HCT116 (cell line): ENCODE measurements around the gene TIMM10B. TPM values are rescaled to one million over a fixed set of nuclear protein-coding genes. Genes with fewer than 3 reads are reported as not detected.

ENCODE experiments used
- ATAC-seq: fragments of 200-7000 bp; cut with Tn5 transposase; 2 replicates; pipeline ENCODE4 v1.9.1; 2020; ENCODE audit warnings: mild to moderate bottlenecking, moderate library complexity
- BruUV-seq: library from RNA; stranded (reverse); fragments of 400-500 nt; replicated peaks from 2 replicates; lab custom pipeline; 2021; lab: Mats Ljungman, UMichigan
- CTCF ChIA-PET: fragments of 300-600 bp; sonication (Branson Sonifier 250); formaldehyde crosslinking; loops from one replicate; lab custom pipeline; 2021; ENCODE audit warnings: antibody characterized with exemption; lab: Charles Lee
- POLR2A ChIA-PET: fragments of 300-600, 350-600 bp; sonication (Branson Sonifier 250); formaldehyde crosslinking; loops from one replicate; lab custom pipeline; 2021; ENCODE audit warnings: antibody characterized with exemption; lab: Charles Lee
- RAD21 ChIA-PET, 2 experiments: fragments of 300-600 bp; sonication (Branson Sonifier 250); formaldehyde crosslinking; loops; one replicate each; lab custom pipeline; 2023; ENCODE audit warnings: low total read pairs in 2 of 2; ENCODE audit not compliant: uncharacterized antibody in 2 of 2, unreplicated experiment in 2 of 2, low non-redundant PET in 1 of 2; lab: Charles Lee
- DNase-seq: peaks from one replicate; pipeline ENCODE4 v3.0.0-alpha.2; 2010; ENCODE audit warnings: low read depth, low spot score
- H2AFZ ChIP-seq: fragments of 200-600 bp; shearing (Covaris generic), sonication (generic); 2 replicates; pipeline ENCODE4 v1.6.1; 2017; ENCODE audit warnings: low read depth, mixed run types, mixed read lengths, antibody characterized with exemption, low read length; ENCODE audit not compliant: poor library complexity, severe bottlenecking
- H3K27ac ChIP-seq: 2 replicates; pipeline ENCODE4 v1.5.1; 2012; ENCODE audit warnings: low read depth, low read length
- H3K27me3 ChIP-seq: fragments of 200-600 bp; sonication (generic); 2 replicates; pipeline ENCODE4 v1.6.1; 2016; ENCODE audit warnings: mixed run types, low read length, mixed read lengths; ENCODE audit not compliant: insufficient read depth
- H3K36me3 ChIP-seq, 2 experiments: fragments of 200-500 bp in 1 of 2; fragments of 200-600 bp in 1 of 2; sonication (Bioruptor generic) in 1 of 2; sonication (generic) in 1 of 2; 2 replicates each; pipeline versions ENCODE4 v1.5.1 to v1.6.1; 2014 to 2016; ENCODE audit warnings: low read length in 2 of 2, inconsistent platforms in 1 of 2, mixed read lengths in 1 of 2, mixed run types in 1 of 2; ENCODE audit not compliant: insufficient read depth in 2 of 2, control insufficient read depth in 1 of 2
- H3K4me1 ChIP-seq, 2 experiments: fragments of 200-600 bp in 1 of 2; sonication (generic) in 1 of 2; 2 replicates each; pipeline versions ENCODE4 v1.5.1 to v1.6.1; 2012 to 2017; ENCODE audit warnings: low read length in 2 of 2, inconsistent platforms in 1 of 2, mild to moderate bottlenecking in 1 of 2, mixed read lengths in 1 of 2, mixed run types in 1 of 2, moderate library complexity in 1 of 2; ENCODE audit not compliant: insufficient read depth in 2 of 2, control insufficient read depth in 1 of 2
- H3K4me2 ChIP-seq: fragments of 200-600 bp; sonication (generic); 2 replicates; pipeline ENCODE4 v1.6.1; 2017; ENCODE audit warnings: mixed run types, low read length, mixed read lengths
- H3K4me3 ChIP-seq, 2 experiments: fragments of 200-600 bp in 1 of 2; sonication (generic) in 1 of 2; replicated peaks in 1 of 2; 2 replicates each; pipeline ENCODE4 v1.5.1; 2011 to 2016; ENCODE audit warnings: low read length in 2 of 2, control low read depth in 1 of 2, low read depth in 1 of 2, mild to moderate bottlenecking in 1 of 2, mixed read lengths in 1 of 2, mixed run types in 1 of 2
- H3K79me2 ChIP-seq: fragments of 200-600 bp; sonication (generic); 2 replicates; pipeline ENCODE4 v1.6.1; 2017; ENCODE audit warnings: mild to moderate bottlenecking, mixed run types, low read length, moderate library complexity, mixed read lengths; ENCODE audit not compliant: insufficient read depth
- H3K9ac ChIP-seq: fragments of 200-600 bp; sonication (generic); 2 replicates; pipeline ENCODE4 v1.6.1; 2016; ENCODE audit warnings: low read length, mixed read lengths
- H3K9me2 ChIP-seq: fragments of 200-600 bp; sonication (generic), shearing (Covaris generic); 2 replicates; pipeline ENCODE4 v1.6.1; 2017; ENCODE audit warnings: mixed run types, mild to moderate bottlenecking, moderate library complexity; ENCODE audit not compliant: insufficient read depth
- H3K9me3 ChIP-seq, 2 experiments: fragments of 200-500 bp in 1 of 2; fragments of 200-600 bp in 1 of 2; sonication (Bioruptor generic) in 1 of 2; sonication (generic) in 1 of 2; 2 replicates each; pipeline ENCODE4 v1.6.1; 2014 to 2017; ENCODE audit warnings: low read length in 2 of 2, mixed read lengths in 2 of 2, inconsistent platforms in 1 of 2, low read depth in 1 of 2, mild to moderate bottlenecking in 1 of 2, mixed run types in 1 of 2, moderate library complexity in 1 of 2; ENCODE audit not compliant: control insufficient read depth in 1 of 2, insufficient read depth in 1 of 2
- H4K20me1 ChIP-seq: fragments of 200-600 bp; sonication (generic), shearing (Covaris generic); 2 replicates; pipeline ENCODE4 v1.6.1; 2017; ENCODE audit warnings: mixed run types, mild to moderate bottlenecking, moderate library complexity; ENCODE audit not compliant: insufficient read depth
- CBX3 ChIP-seq: IDR thresholded peaks from 2 replicates; pipeline ENCODE4 v1.6.1; 2012; ENCODE audit warnings: low read depth
- CEBPB ChIP-seq: IDR thresholded peaks from 2 replicates; pipeline ENCODE4 v1.6.1; 2012; ENCODE audit warnings: low read depth
- EGR1 ChIP-seq: IDR thresholded peaks from 2 replicates; pipeline ENCODE4 v1.6.1; 2012; ENCODE audit warnings: low read depth
- ELF1 ChIP-seq: IDR thresholded peaks from 2 replicates; pipeline ENCODE4 v1.6.1; 2012; ENCODE audit warnings: low read depth, borderline replicate concordance
- FOSL1 ChIP-seq: IDR thresholded peaks from 2 replicates; pipeline ENCODE4 v1.6.1; 2012; ENCODE audit warnings: low read depth
- JUND ChIP-seq: IDR thresholded peaks from 2 replicates; pipeline ENCODE4 v1.6.1; 2012
- POLR2AphosphoS5 ChIP-seq: IDR thresholded peaks from 2 replicates; pipeline ENCODE4 v1.6.1; 2011; ENCODE audit warnings: mild to moderate bottlenecking, low read depth, low read length, moderate library complexity
- SIN3A ChIP-seq: IDR thresholded peaks from 2 replicates; pipeline ENCODE4 v1.6.1; 2012; ENCODE audit warnings: low read depth
- SP1 ChIP-seq: IDR thresholded peaks from 2 replicates; pipeline ENCODE4 v1.6.1; 2012; ENCODE audit warnings: low read depth
- SRF ChIP-seq: IDR thresholded peaks from 2 replicates; pipeline ENCODE4 v1.6.1; 2012; ENCODE audit warnings: low read depth
- TCF7L2 ChIP-seq: IDR thresholded peaks from 2 replicates; pipeline ENCODE4 v1.7.0; 2011; ENCODE audit warnings: borderline replicate concordance, inconsistent platforms; ENCODE audit not compliant: insufficient read depth, insufficient read length; ENCODE audit errors: extremely low read depth
- ZFX ChIP-seq: fragments of 450-650 bp; IDR thresholded peaks from 2 replicates; pipeline ENCODE4 v1.6.1; 2017
- ZNF274 ChIP-seq: fragments of 200-500 bp; sonication (Bioruptor generic); IDR thresholded peaks from 2 replicates; pipeline ENCODE4 v1.6.1; 2014; ENCODE audit warnings: mild to moderate bottlenecking, low read depth, low read length, inconsistent platforms
- intact Hi-C: fragments of 100-400 bp; cut with micrococcal nuclease; formaldehyde crosslinking; loops from 2 replicates; pipeline ENCODE4 v1.10.0; 2022
- total RNA-seq: library from RNA; stranded (reverse); gene quantifications from one replicate; pipeline ENCODE4 v1.2.1, GENCODE V29; 2021; ENCODE audit not compliant: unreplicated experiment
- TF ChIP-seq, protein P1 (sequence below): IDR thresholded peaks from 2 replicates; pipeline ENCODE4 v1.6.1; 2012
- TF ChIP-seq, protein P2 (sequence below), 3 experiments: fragments of 200-600 bp in 1 of 3; sonication (generic) in 1 of 3; IDR thresholded peaks in 2 of 3; conservative IDR thresholded peaks in 1 of 3; 2 replicates each; pipeline ENCODE4 v1.5.1; 2012 to 2017; ENCODE audit warnings: low read depth in 2 of 3, low read length in 2 of 3, antibody characterized with exemption in 1 of 3, borderline replicate concordance in 1 of 3, control low read depth in 1 of 3, mild to moderate bottlenecking in 1 of 3, mixed read lengths in 1 of 3, mixed run types in 1 of 3, moderate library complexity in 1 of 3; ENCODE audit not compliant: insufficient read depth in 1 of 3
- TF ChIP-seq, protein P3 (sequence below): IDR thresholded peaks from 2 replicates; pipeline ENCODE4 v1.6.1; 2011; ENCODE audit warnings: mild to moderate bottlenecking, low read length, moderate library complexity; ENCODE audit not compliant: insufficient replicate concordance; ENCODE audit errors: extremely low read depth
- TF ChIP-seq, protein P4 (sequence below): IDR thresholded peaks from 2 replicates; pipeline ENCODE4 v1.6.1; 2012

The TIMM10B gene
- total RNA-seq, 1 experiment from 2014 or later = 22.9 TPM

DNA sequence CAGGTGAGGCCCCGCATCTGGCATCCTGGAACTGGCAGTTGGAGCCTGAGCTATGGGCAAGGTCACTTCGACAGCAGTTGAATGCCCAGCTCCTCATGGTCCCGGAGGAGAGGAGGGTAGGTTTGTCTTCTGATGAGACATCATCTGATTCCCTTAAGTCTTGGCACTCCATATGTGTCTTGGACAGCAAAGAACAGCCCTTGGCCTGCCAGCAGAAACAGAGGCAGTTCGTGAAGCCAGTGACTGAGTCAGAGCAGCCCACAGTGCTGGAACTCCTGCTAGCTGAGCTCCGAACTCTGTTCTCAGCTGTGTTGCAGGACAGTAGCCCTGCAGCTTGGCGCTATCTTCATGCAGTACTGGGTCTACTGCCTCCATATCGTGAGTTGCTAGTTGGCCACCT, 16.8 kb downstream of the TIMM10B start:
- no peaks in the 10 kb centered on the region for H3K9me2 ChIP-seq
- DNase-seq (no peak), ATAC-seq (no peak)
- no peak overlapping the region for H2AFZ ChIP-seq
- no peaks in the 10 kb centered on the region for H3K9me3 ChIP-seq
- intact Hi-C loops = no loop called here
- H3K36me3 ChIP-seq = no peaks in the 10 kb centered on the region
- ChIA-PET POLR2A (no interaction called here), CTCF (interaction anchor here (0.5 to 1.8 kb wide), 2 partner anchors 119 to 169 kb away, joined by 4 to 5 read pairs; no protein-coding TSS in a partner anchor), RAD21 (no interaction called here)
- H4K20me1 ChIP-seq = no peaks in the 10 kb centered on the region
- H3K4me3 ChIP-seq = no peak overlapping the region
- no peak overlapping the region for H3K9ac ChIP-seq
- BruUV-seq = no TSS peak
- TF ChIP-seq, protein P1, sequence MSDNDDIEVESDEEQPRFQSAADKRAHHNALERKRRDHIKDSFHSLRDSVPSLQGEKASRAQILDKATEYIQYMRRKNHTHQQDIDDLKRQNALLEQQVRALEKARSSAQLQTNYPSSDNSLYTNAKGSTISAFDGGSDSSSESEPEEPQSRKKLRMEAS = no peak
- TF ChIP-seq ELF1 (no peak), FOSL1 (no peak), POLR2AphosphoS5 (no peak), TCF7L2 (no peak), JUND (no peak), ZNF274 (no peak), SRF (no peak), CEBPB (no peak), EGR1 (no peak), ZFX (no peak), SIN3A (no peak), CBX3 (no peak), SP1 (no peak)
- TF ChIP-seq, protein P2, sequence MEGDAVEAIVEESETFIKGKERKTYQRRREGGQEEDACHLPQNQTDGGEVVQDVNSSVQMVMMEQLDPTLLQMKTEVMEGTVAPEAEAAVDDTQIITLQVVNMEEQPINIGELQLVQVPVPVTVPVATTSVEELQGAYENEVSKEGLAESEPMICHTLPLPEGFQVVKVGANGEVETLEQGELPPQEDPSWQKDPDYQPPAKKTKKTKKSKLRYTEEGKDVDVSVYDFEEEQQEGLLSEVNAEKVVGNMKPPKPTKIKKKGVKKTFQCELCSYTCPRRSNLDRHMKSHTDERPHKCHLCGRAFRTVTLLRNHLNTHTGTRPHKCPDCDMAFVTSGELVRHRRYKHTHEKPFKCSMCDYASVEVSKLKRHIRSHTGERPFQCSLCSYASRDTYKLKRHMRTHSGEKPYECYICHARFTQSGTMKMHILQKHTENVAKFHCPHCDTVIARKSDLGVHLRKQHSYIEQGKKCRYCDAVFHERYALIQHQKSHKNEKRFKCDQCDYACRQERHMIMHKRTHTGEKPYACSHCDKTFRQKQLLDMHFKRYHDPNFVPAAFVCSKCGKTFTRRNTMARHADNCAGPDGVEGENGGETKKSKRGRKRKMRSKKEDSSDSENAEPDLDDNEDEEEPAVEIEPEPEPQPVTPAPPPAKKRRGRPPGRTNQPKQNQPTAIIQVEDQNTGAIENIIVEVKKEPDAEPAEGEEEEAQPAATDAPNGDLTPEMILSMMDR (IDR thresholded peaks at IDR 0.05 in 2 of 3, conservative IDR thresholded peaks at IDR 0.05 in 1 of 3; ENCODE audit: borderline replicate concordance in 1 of 3, insufficient read depth in 1 of 3, low read depth in 2 of 3, low read length in 2 of 3) = no peak
- TF ChIP-seq, protein P3, sequence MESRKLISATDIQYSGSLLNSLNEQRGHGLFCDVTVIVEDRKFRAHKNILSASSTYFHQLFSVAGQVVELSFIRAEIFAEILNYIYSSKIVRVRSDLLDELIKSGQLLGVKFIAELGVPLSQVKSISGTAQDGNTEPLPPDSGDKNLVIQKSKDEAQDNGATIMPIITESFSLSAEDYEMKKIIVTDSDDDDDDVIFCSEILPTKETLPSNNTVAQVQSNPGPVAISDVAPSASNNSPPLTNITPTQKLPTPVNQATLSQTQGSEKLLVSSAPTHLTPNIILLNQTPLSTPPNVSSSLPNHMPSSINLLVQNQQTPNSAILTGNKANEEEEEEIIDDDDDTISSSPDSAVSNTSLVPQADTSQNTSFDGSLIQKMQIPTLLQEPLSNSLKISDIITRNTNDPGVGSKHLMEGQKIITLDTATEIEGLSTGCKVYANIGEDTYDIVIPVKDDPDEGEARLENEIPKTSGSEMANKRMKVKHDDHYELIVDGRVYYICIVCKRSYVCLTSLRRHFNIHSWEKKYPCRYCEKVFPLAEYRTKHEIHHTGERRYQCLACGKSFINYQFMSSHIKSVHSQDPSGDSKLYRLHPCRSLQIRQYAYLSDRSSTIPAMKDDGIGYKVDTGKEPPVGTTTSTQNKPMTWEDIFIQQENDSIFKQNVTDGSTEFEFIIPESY = no peak
- TF ChIP-seq, protein P4, sequence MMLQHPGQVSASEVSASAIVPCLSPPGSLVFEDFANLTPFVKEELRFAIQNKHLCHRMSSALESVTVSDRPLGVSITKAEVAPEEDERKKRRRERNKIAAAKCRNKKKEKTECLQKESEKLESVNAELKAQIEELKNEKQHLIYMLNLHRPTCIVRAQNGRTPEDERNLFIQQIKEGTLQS = no peak
- no peaks in the 10 kb centered on the region for H3K79me2 ChIP-seq
- no peaks in the 10 kb centered on the region for H3K27me3 ChIP-seq
- H3K4me1 ChIP-seq = peaks cover 0 to 4% of the 10 kb centered on the region in 2 experiments; a peak in 1 of 4 replicates
- no peak overlapping the region for H3K27ac ChIP-seq
- no peak overlapping the region for H3K4me2 ChIP-seq
